HG03060 (cell line): ENCODE results near the gene SELENOO.
"Not testable (repeated sequence)": the region's sequence is repeated elsewhere in the genome, so short reads cannot be mapped to it uniquely, and the experiment has no call there.

Experiments
- ATAC-seq: cut with Tn5 transposase; IDR thresholded peaks from one replicate; pipeline ENCODE4 v1.9.1; 2021; ENCODE audit warnings: low read depth, moderate number of reproducible peaks; ENCODE audit not compliant: unreplicated experiment

Gene SELENOO

GRCh38 chr22:50200461-50201190, at the start of gene SELENOO:
SELENOO (plus strand) TSS chr22:50201011; CDS start chr22:50201037, 26 bp downstream.
- ATAC-seq: no peak

- no peak for ATAC-seq
These were observed 49.0 kb upstream of the SELENOO start for GRCh38 chr22:50151571-50152537.

- ATAC-seq: no peak
These were observed 47.6 kb upstream of the SELENOO start for GRCh38 chr22:50153056-50153755.

GRCh38 chr22:50153756-50154140, 47.1 kb upstream of the SELENOO start:
- ATAC-seq: no peak

- ATAC-seq: no peak
These were observed 43.0 kb upstream of the SELENOO start for GRCh38 chr22:50157709-50158375.

- no peak for ATAC-seq
These were observed 39.9 kb upstream of the SELENOO start for GRCh38 chr22:50160947-50161346.

GRCh38 chr22:50161508-50162390, 39.1 kb upstream of the SELENOO start:
- ATAC-seq: no peak

- no peak for ATAC-seq
These were observed 38.3 kb upstream of the SELENOO start for GRCh38 chr22:50162391-50162956.

GRCh38 chr22:50165436-50166123, 35.2 kb upstream of the SELENOO start:
- ATAC-seq: no peak

GRCh38 chr22:50167689-50168489, 32.9 kb upstream of the SELENOO start:
- ATAC-seq: no peak

GRCh38 chr22:50168490-50169180, 32.2 kb upstream of the SELENOO start:
- ATAC-seq: not testable (repeated sequence)

GRCh38 chr22:50169181-50169759, 31.5 kb upstream of the SELENOO start:
- ATAC-seq: no peak

- no peak for ATAC-seq
These were observed 31.0 kb upstream of the SELENOO start for GRCh38 chr22:50169774-50170341.

- no peak for ATAC-seq
These were observed 30.1 kb upstream of the SELENOO start, which contains the start of gene PANX2 for GRCh38 chr22:50170453-50171318. PANX2 (plus strand) TSS chr22:50170731; CDS start chr22:50170731, 0 bp downstream.

- ATAC-seq: no peak
These were observed 29.4 kb upstream of the SELENOO start for GRCh38 chr22:50171319-50171964.
